SHP77 treated with DMSO at 0.1 percent for 48 hours (cell line): ENCODE measurements around the gene OR4S1.
"Not testable (repeated sequence)": the region's sequence is repeated elsewhere in the genome, so short reads cannot be mapped to it uniquely, and the experiment has no call there.

Source experiments
- DNase-seq: peaks from one replicate; lab custom pipeline; 2025; lab: John Stamatoyannopoulos, UW

Gene OR4S1

GRCh38 chr11:48305923-48306322 lies at the start of gene OR4S1:
OR4S1 (plus strand) TSS chr11:48306223; CDS start chr11:48306223, 0 bp downstream.
- no peak for DNase-seq

- no peak for DNase-seq
These were observed 44.4 kb upstream of the OR4S1 start for GRCh38 chr11:48261600-48261999.

GRCh38 chr11:48263423-48263911 lies 42.6 kb upstream of the OR4S1 start, which contains the start of gene OR4X1:
OR4X1 (plus strand) TSS chr11:48263861; CDS start chr11:48263861, 0 bp downstream.
- DNase-seq: no peak

- no peak for DNase-seq
These were observed 35.4 kb upstream of the OR4S1 start for GRCh38 chr11:48270621-48271020.

GRCh38 chr11:48272606-48273005 lies 33.4 kb upstream of the OR4S1 start:
- DNase-seq: no peak

GRCh38 chr11:48307760-48308386 lies 1.9 kb downstream of the OR4S1 start:
- peak; percentile 70 for DNase-seq

- not testable (repeated sequence) for DNase-seq
These were observed 7.6 kb downstream of the OR4S1 start for GRCh38 chr11:48313590-48313989.

GRCh38 chr11:48319813-48320212 lies 13.8 kb downstream of the OR4S1 start:
- DNase-seq: not testable (repeated sequence)

GRCh38 chr11:48324620-48325019 lies 18.6 kb downstream of the OR4S1 start, which contains the start of gene OR4C3:
OR4C3 (plus strand) TSS chr11:48324920; CDS start chr11:48325022, 102 bp downstream.
- not testable (repeated sequence) for DNase-seq

GRCh38 chr11:48341466-48341865 lies 35.4 kb downstream of the OR4S1 start:
- no peak for DNase-seq

- not testable (repeated sequence) for DNase-seq
These were observed 36.5 kb downstream of the OR4S1 start for GRCh38 chr11:48342505-48342904.

GRCh38 chr11:48346286-48346685 lies 40.3 kb downstream of the OR4S1 start:
- DNase-seq: not testable (repeated sequence)

GRCh38 chr11:48354013-48354412 lies 48.0 kb downstream of the OR4S1 start:
- DNase-seq: no peak

GRCh38 chr11:48354677-48355076 lies 48.7 kb downstream of the OR4S1 start:
- DNase-seq: no peak
